Measurements from ENCODE around the gene LRRC23.

DNA sequence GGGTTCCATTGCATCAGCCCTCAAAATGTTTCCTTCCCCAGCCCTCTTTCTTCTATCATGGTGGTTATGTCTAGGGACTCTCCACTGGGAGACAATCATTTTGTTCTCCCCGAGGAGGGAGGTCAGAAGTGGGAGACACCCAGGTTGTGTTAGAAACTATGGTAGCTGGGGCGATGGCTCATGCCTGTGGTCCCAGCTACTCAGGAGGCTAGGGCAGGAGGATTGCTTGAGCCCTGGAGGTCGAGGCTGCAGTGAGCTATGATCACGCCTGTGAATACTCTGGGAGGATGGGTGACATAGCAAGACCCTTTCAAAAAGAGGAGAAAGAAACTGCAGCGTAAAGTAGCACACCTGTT lies 13.0 kb upstream of the LRRC23 start:
- TF ChIP-seq EZH2 (IDR thresholded peaks at IDR 0.05; ENCODE audit: insufficient read depth, poor library complexity, severe bottlenecking), result no peak
- TF ChIP-seq EZH2phosphoT487 (IDR thresholded peaks at IDR 0.05; ENCODE audit: insufficient read depth, low read depth), result no peak

Measured in GM23248 (cell line).